Body of pancreas (tissue), 4 donors: Measurements from ENCODE around the gene NOTCH4. TPM values are rescaled to one million over a fixed set of nuclear protein-coding genes. Genes with fewer than 3 reads are reported as not detected.

ENCODE experiments used
- ATAC-seq: fragments of 150-250 bp; one replicate; pipeline ENCODE4 v1.9.1; 2016
- DNase-seq, 4 donors: peaks; one replicate each; pipeline ENCODE4 v3.0.0-alpha.2; 2019
- H3K27ac ChIP-seq, 4 donors: fragments of 200-600 bp; sonication (generic); 1 replicate in 3 of 4; 2 replicates in 1 of 4; pipeline versions ENCODE4 v1.5.1 to v1.6.1; 2016 to 2019; ENCODE audit warnings: mild to moderate bottlenecking in 1 of 4, mixed read lengths in 1 of 4, moderate library complexity in 1 of 4
- H3K27me3 ChIP-seq, 2 donors: fragments of 200-600 bp; sonication (generic); one replicate each; pipeline ENCODE4 v1.6.0; 2016; ENCODE audit warnings: mild to moderate bottlenecking in 1 of 2
- H3K36me3 ChIP-seq, 2 donors: fragments of 200-600 bp; sonication (generic); replicated peaks in 1 of 2; 2 replicates each; pipeline ENCODE4 v1.5.1; 2016; ENCODE audit warnings: low read depth in 2 of 2; ENCODE audit not compliant: insufficient read depth in 1 of 2
- H3K4me1 ChIP-seq: fragments of 200-600 bp; sonication (generic); one replicate; pipeline ENCODE4 v1.6.0; 2016
- H3K4me3 ChIP-seq, 2 donors: fragments of 200-600 bp; sonication (generic); 1 replicate in 1 of 2; 2 replicates in 1 of 2; pipeline ENCODE4 v1.5.1; 2016 to 2019
- H3K9me3 ChIP-seq, 3 donors: fragments of 200-600 bp; sonication (generic); 1 replicate in 2 of 3; 2 replicates in 1 of 3; pipeline ENCODE4 v1.5.1; 2016
- POLR2A ChIP-seq, 3 donors: fragments of 450-650 bp; IDR thresholded peaks; one replicate each; pipeline ENCODE4 v1.6.1; 2016; ENCODE audit warnings: antibody characterized with exemption in 3 of 3, mild to moderate bottlenecking in 2 of 3
- WGBS, 2 donors: methylation state at CpG; one replicate each; pipeline ENCODE4 v1.1.5; 2017; 5-methylcytosine and 5-hydroxymethylcytosine counted together
- intact Hi-C: fragments of 100-400 bp; cut with DNase I; formaldehyde crosslinking; loops from one replicate; pipeline ENCODE4 v1.15.1; 2023
- total RNA-seq, 2 donors: library from RNA; depleted of rRNA; stranded (reverse); fragments of >200 nt; gene quantifications; one replicate each; pipeline ENCODE4 v1.1.0, GENCODE V29; 2016
- TF ChIP-seq, protein P1 (sequence below), 7 experiments: fragments of 450-650 bp in 4 of 7; fragments of 200-600 bp in 3 of 7; sonication (generic) in 3 of 7; IDR thresholded peaks; one replicate each; pipeline ENCODE4 v1.5.1; 2016 to 2019; ENCODE audit warnings: antibody characterized with exemption in 7 of 7

The NOTCH4 gene
- total RNA-seq, 2 donors from 2014 or later = 10.6 to 48.1 TPM

DNA sequence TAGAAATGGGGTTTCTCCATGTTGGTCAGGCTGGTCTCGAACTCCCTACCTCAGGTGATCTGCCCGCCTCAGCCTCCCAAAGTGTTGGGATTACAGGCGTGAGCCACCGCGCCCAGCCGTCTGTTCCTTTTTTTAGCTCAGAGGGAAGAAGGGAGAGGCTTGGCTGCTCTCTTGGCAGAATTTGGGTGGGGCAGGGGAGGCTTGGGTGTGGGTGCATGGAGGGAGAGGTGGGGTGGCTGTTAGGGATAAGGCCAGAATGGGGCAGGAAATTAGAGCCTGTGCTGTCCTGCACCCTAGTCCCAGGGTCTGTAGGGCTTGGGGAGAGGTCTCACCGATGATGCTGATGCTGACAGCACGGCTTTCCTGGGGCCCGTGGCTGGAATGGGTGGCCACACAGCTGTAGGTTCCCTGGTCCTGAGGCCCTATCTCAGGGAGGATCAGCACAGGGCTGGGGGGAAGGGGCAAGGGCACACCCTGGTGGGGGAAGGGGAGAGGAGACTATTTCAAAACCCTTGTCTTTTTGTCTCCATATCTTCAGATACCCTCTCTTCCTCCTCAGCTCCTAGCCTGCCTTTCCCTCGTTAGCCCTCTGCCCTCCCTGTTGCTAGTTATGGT lies 41.8 kb downstream of the NOTCH4 start:
- intact Hi-C loops = no loop called here
- Histone ChIP-seq H3K36me3 (peaks cover 0 to 6% of the 10 kb centered on the region in 2 donors), H3K9me3 (no peaks in the 10 kb centered on the region), H3K27ac (no peak overlapping the region), H3K4me3 (no peak overlapping the region), H3K4me1 (peaks cover 30% of the 10 kb centered on the region), H3K27me3 (no peaks in the 10 kb centered on the region)
- ATAC-seq = no peak
- WGBS, 2 donors = 85 to 89% methylated on average over 7 to 10 of the region's 10 CpGs
- no peak for DNase-seq
- TF ChIP-seq POLR2A (IDR thresholded peaks at IDR 0.05) = no peak
- TF ChIP-seq, protein P1, sequence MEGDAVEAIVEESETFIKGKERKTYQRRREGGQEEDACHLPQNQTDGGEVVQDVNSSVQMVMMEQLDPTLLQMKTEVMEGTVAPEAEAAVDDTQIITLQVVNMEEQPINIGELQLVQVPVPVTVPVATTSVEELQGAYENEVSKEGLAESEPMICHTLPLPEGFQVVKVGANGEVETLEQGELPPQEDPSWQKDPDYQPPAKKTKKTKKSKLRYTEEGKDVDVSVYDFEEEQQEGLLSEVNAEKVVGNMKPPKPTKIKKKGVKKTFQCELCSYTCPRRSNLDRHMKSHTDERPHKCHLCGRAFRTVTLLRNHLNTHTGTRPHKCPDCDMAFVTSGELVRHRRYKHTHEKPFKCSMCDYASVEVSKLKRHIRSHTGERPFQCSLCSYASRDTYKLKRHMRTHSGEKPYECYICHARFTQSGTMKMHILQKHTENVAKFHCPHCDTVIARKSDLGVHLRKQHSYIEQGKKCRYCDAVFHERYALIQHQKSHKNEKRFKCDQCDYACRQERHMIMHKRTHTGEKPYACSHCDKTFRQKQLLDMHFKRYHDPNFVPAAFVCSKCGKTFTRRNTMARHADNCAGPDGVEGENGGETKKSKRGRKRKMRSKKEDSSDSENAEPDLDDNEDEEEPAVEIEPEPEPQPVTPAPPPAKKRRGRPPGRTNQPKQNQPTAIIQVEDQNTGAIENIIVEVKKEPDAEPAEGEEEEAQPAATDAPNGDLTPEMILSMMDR (IDR thresholded peaks at IDR 0.05) = no peak

DNA sequence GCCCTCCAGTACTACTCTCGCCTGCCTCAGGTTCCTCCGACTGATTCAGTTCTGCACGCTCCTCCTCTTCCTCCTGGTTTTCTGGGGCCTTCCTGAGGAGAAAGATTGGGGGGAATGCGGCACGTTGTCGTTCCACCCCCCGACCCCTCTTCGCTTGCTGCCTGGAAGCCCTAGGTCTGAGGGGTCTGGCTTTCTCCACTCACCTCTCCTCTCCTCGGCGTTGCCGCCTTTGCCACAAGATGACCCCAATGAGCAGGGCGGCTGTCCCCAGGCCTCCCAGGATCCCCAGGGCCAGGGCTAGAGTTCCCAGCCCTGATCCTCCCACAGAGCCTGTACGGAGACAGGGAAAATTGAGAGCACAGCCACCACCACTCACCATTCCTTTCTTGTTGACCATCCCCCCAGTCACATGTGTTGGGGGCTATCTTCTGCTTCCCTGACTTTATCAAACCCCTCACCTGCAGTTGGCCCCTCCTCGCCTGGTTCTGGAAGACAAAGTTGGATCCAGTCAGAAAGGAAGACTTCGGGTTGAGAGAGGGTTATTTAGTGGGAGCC lies 42.6 kb downstream of the NOTCH4 start:
- 89% methylated on average over 15 of the region's 15 CpGs for WGBS, 2 donors
- Histone ChIP-seq H3K27ac (no peak overlapping the region), H3K9me3 (no peaks in the 10 kb centered on the region), H3K27me3 (no peaks in the 10 kb centered on the region), H3K4me1 (peaks cover 35% of the 10 kb centered on the region), H3K4me3 (no peak overlapping the region), H3K36me3 (peaks cover 0 to 4% of the 10 kb centered on the region in 2 donors)
- DNase-seq = no peak
- no peak for ATAC-seq
- intact Hi-C loops = no loop called here
- TF ChIP-seq, protein P1 (IDR thresholded peaks at IDR 0.05) = no peak

GRCh38 chr6:32179766-32180405 lies 44.0 kb downstream of the NOTCH4 start:
- WGBS, 2 donors = 72 to 73% methylated on average over 10 of the region's 10 CpGs
- intact Hi-C loops = no loop called here
- Histone ChIP-seq H3K9me3 (no peaks in the 10 kb centered on the region), H3K4me1 (peaks cover 37% of the 10 kb centered on the region), H3K4me3 (no peak overlapping the region), H3K36me3 (peaks cover 0 to 4% of the 10 kb centered on the region in 2 donors), H3K27ac (no peak overlapping the region), H3K27me3 (no peaks in the 10 kb centered on the region)
- no peak for TF ChIP-seq POLR2A (IDR thresholded peaks at IDR 0.05)
- no peak for DNase-seq
- ATAC-seq = no peak

- H3K27me3 ChIP-seq = no peaks in the 10 kb centered on the region
- no peak for DNase-seq
- TF ChIP-seq, protein P1 (IDR thresholded peaks at IDR 0.05) = peak in 1 of 7 experiments; percentile 4
- TF ChIP-seq POLR2A (IDR thresholded peaks at IDR 0.05) = no peak
- 3 to 4% methylated on average over 15 to 24 of the region's 24 CpGs for WGBS, 2 donors
- H3K9me3 ChIP-seq = no peaks in the 10 kb centered on the region
- peaks cover 0 to 4% of the 10 kb centered on the region in 2 donors for H3K36me3 ChIP-seq
- no peak for ATAC-seq
- intact Hi-C loops = no loop called here
- H3K27ac ChIP-seq = peak overlapping the region; percentile 81 to 94 (median 85)
- H3K4me3 ChIP-seq = peak overlapping the region; percentile 24 to 52
- H3K4me1 ChIP-seq = peaks cover 41% of the 10 kb centered on the region
Measured at GRCh38 chr6:32178547-32179440, 45.1 kb downstream of the NOTCH4 start.
